Left ventricle myocardium inferior (tissue), 1 donor: Measurements from ENCODE around the gene KCNE1. TPM values are rescaled to one million over a fixed set of nuclear protein-coding genes. Genes with fewer than 3 reads are reported as not detected.
"Not testable (repeated sequence)": the region's sequence is repeated elsewhere in the genome, so short reads cannot be mapped to it uniquely, and the experiment has no call there.

Experiments used
- DNase-seq: peaks from one replicate; pipeline ENCODE4 v3.0.0-alpha.2; 2020
- H3K27ac ChIP-seq: fragments of 200-600 bp; replicated peaks from 2 replicates; pipeline ENCODE4 v1.8.0; 2021
- H3K27me3 ChIP-seq: fragments of 200-600 bp; 2 replicates; pipeline ENCODE4 v1.8.0; 2021; ENCODE audit warnings: low read depth
- H3K36me3 ChIP-seq: fragments of 200-600 bp; 2 replicates; pipeline ENCODE4 v1.8.0; 2021
- H3K4me1 ChIP-seq: fragments of 200-600 bp; 2 replicates; pipeline ENCODE4 v1.8.0; 2021
- H3K4me3 ChIP-seq: fragments of 200-600 bp; 2 replicates; pipeline ENCODE4 v1.8.0; 2021; ENCODE audit warnings: mild to moderate bottlenecking, moderate library complexity
- H3K9me3 ChIP-seq: fragments of 200-600 bp; replicated peaks from 2 replicates; pipeline ENCODE4 v1.8.0; 2021
- intact Hi-C: fragments of 100-400 bp; cut with micrococcal nuclease; formaldehyde crosslinking; loops from one replicate; pipeline ENCODE4 v1.11.0; 2022
- total RNA-seq: library from RNA; stranded (reverse); fragmentation: NEBNext Ultra II Directional; extraction: Animal tissue kit (Norgen Biotek cat#: 25700); gene quantifications from one replicate; pipeline ENCODE4 v1.2.1, GENCODE V29; 2021
- TF ChIP-seq, protein P1 (sequence below): fragments of 200-600 bp; IDR thresholded peaks from 2 replicates; pipeline ENCODE4 v1.8.0; 2021; ENCODE audit warnings: antibody characterized with exemption, mild to moderate bottlenecking, borderline replicate concordance
- donor health status: DM: no; HTN: yes; CAD: no; lungs with severe emphysema.

KCNE1 gene
- total RNA-seq, 1 donor from 2014 or later: 4.8 TPM

DNA sequence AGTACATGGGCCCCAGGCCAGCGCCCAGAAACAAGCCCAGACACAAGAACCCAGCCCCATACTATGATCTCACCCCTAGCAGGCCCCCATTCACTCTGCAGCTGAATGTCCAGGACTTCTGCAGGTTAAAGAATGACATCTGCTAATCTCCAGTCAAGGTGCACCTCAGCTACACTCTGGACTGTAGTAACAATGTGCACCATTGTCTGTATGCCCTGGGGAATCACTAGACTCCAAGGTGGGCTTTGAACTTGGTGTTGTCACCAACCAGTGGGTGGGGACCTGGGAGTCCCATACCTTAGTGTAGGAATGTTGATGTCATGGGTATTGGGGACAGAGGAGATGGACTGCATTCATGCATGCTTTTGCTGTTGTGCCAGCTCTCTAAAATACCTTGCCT is 10.3 kb downstream of the KCNE1 start:
- Histone ChIP-seq H3K27me3 (no peaks in the 10 kb centered on the region), H3K36me3 (no peaks in the 10 kb centered on the region), H3K27ac (no peak overlapping the region), H3K4me1 (peaks cover 7% of the 10 kb centered on the region), H3K9me3 (peaks cover 22% of the 10 kb centered on the region), H3K4me3 (no peak overlapping the region)
- intact Hi-C loops: no loop called here
- TF ChIP-seq, protein P1, sequence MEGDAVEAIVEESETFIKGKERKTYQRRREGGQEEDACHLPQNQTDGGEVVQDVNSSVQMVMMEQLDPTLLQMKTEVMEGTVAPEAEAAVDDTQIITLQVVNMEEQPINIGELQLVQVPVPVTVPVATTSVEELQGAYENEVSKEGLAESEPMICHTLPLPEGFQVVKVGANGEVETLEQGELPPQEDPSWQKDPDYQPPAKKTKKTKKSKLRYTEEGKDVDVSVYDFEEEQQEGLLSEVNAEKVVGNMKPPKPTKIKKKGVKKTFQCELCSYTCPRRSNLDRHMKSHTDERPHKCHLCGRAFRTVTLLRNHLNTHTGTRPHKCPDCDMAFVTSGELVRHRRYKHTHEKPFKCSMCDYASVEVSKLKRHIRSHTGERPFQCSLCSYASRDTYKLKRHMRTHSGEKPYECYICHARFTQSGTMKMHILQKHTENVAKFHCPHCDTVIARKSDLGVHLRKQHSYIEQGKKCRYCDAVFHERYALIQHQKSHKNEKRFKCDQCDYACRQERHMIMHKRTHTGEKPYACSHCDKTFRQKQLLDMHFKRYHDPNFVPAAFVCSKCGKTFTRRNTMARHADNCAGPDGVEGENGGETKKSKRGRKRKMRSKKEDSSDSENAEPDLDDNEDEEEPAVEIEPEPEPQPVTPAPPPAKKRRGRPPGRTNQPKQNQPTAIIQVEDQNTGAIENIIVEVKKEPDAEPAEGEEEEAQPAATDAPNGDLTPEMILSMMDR: no peak
- DNase-seq: no peak

- intact Hi-C loops: no loop called here
- H3K9me3 ChIP-seq: peaks cover 29% of the 10 kb centered on the region
- H3K36me3 ChIP-seq: no peaks in the 10 kb centered on the region
- H3K27me3 ChIP-seq: no peaks in the 10 kb centered on the region
- H3K4me3 ChIP-seq: no peak overlapping the region
- H3K27ac ChIP-seq: no peak overlapping the region
- TF ChIP-seq, protein P1: no peak
- H3K4me1 ChIP-seq: peaks cover 7% of the 10 kb centered on the region
- DNase-seq: no peak
Observed at GRCh38 chr21:34500191-34500590, 11.8 kb downstream of the KCNE1 start.

GRCh38 chr21:34499116-34499515 is 12.9 kb downstream of the KCNE1 start:
- Histone ChIP-seq H3K9me3 (peaks cover 29% of the 10 kb centered on the region), H3K36me3 (no peaks in the 10 kb centered on the region), H3K4me3 (no peak overlapping the region), H3K27ac (no peak overlapping the region), H3K4me1 (peaks cover 7% of the 10 kb centered on the region), H3K27me3 (no peaks in the 10 kb centered on the region)
- no peak for DNase-seq
- TF ChIP-seq, protein P1: no peak
- intact Hi-C loops: no loop called here

- TF ChIP-seq, protein P1: no peak
- DNase-seq: no peak
- intact Hi-C loops: no loop called here
Observed at GRCh38 chr21:34498623-34499022, 13.4 kb downstream of the KCNE1 start.

GRCh38 chr21:34483854-34484253 is 28.2 kb downstream of the KCNE1 start:
- H3K27me3 ChIP-seq, H3K36me3 ChIP-seq, H3K4me1 ChIP-seq, H3K9me3 ChIP-seq, H3K4me3 ChIP-seq, intact Hi-C loops, DNase-seq, H3K27ac ChIP-seq: not testable (repeated sequence)

More at GRCh38 chr21:34498623-34499022, 13.4 kb downstream of the KCNE1 start:
- H3K27me3 ChIP-seq: no peaks in the 10 kb centered on the region
- H3K4me3 ChIP-seq: no peak overlapping the region
- peaks cover 7% of the 10 kb centered on the region for H3K4me1 ChIP-seq
- no peaks in the 10 kb centered on the region for H3K36me3 ChIP-seq
- peaks cover 29% of the 10 kb centered on the region for H3K9me3 ChIP-seq
- H3K27ac ChIP-seq: no peak overlapping the region

GRCh38 chr21:34483435-34483834 is 28.6 kb downstream of the KCNE1 start:
- intact Hi-C loops, H3K4me3 ChIP-seq, H3K36me3 ChIP-seq, DNase-seq, H3K27ac ChIP-seq, H3K9me3 ChIP-seq, H3K4me1 ChIP-seq, H3K27me3 ChIP-seq: not testable (repeated sequence)

DNA sequence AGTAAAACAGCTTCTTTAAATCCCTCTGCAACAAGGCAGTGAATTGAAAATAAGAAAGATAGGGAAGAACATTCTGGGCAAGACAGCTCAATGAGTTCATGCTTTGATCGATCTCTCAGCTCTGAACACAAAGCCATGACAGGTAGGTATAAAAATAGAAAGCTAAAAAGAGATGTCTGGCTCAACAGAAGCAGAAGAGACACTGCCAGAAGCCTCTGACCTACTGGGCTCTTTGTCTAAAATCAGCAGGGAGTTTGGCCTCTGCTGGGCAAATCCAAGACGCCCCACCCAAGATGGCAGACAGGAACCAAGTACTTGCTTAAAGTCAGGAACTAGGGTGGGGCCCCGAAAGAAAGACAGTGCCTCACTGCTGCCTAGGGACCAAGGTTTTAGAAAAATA is 44.7 kb downstream of the KCNE1 start:
- H3K27ac ChIP-seq, DNase-seq, intact Hi-C loops: not testable (repeated sequence)

GRCh38 chr21:34459426-34459825 is 52.6 kb downstream of the KCNE1 start:
- H3K4me1 ChIP-seq, H3K36me3 ChIP-seq, H3K27me3 ChIP-seq, intact Hi-C loops, H3K27ac ChIP-seq, H3K4me3 ChIP-seq, DNase-seq, H3K9me3 ChIP-seq: not testable (repeated sequence)

More for the DNA sequence above, 44.7 kb downstream of the KCNE1 start:
- H3K27me3 ChIP-seq, H3K4me3 ChIP-seq, H3K9me3 ChIP-seq, H3K4me1 ChIP-seq, H3K36me3 ChIP-seq: not testable (repeated sequence)

DNA sequence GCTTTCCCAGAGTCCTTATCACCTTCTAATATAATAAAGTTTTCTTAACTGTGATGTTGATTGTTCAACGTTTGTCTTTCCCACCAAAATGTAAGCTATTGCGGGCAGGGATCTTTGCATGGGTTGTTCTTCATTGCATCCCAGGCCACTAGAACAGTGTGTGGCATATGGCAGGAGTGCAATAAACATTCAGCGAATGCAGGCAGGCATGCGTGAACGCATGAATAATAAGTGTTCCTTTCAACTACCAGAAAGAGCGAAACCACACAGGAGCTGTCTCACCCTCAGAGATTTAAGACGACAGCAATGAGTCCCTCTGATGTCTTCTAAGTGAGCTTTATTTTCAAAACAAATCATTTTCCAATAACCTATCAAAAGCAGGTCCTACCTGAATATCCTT is 53.7 kb downstream of the KCNE1 start:
- H3K27me3 ChIP-seq: not testable (repeated sequence)

DNA sequence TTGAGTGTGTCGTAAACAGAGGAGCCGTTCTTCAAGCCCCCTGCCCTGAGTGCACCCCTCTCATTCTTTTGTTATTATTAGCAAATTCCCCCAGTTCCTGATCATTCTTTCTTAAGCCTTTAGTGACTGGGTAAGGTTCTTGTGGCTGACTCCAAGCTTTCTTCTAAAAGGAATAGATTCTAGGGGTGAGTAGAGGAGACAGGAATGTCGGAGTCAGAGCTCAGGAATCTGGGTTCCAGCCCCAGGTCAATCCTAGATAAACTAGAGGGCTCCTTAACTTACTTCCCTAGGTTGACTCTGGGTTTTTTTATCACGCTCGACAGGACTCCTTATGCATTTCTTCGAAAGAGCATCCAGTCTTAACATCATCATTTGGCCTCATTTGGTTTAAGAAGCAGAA is 55.8 kb downstream of the KCNE1 start:
- H3K4me3 ChIP-seq, intact Hi-C loops, H3K27ac ChIP-seq, H3K4me1 ChIP-seq, H3K9me3 ChIP-seq, DNase-seq, H3K27me3 ChIP-seq, H3K36me3 ChIP-seq: not testable (repeated sequence)

More for the DNA sequence above, 53.7 kb downstream of the KCNE1 start:
- H3K9me3 ChIP-seq, H3K27ac ChIP-seq, H3K36me3 ChIP-seq, H3K4me3 ChIP-seq, H3K4me1 ChIP-seq, DNase-seq, intact Hi-C loops: not testable (repeated sequence)

- H3K9me3 ChIP-seq, H3K4me1 ChIP-seq, H3K36me3 ChIP-seq, intact Hi-C loops, H3K27me3 ChIP-seq, H3K27ac ChIP-seq, H3K4me3 ChIP-seq, DNase-seq: not testable (repeated sequence)
Observed at GRCh38 chr21:34455628-34456027, 56.4 kb downstream of the KCNE1 start.
